HepG2 (cell line): ENCODE data around the gene COPZ2. TPM values are rescaled to one million over a fixed set of nuclear protein-coding genes. Genes with fewer than 3 reads are reported as not detected.

ENCODE experiments used
- ATAC-seq: fragments of 200-7000 bp; cut with Tn5 transposase; 3 replicates; pipeline ENCODE4 v1.9.1; 2020; ENCODE audit warnings: mild to moderate bottlenecking, moderate library complexity
- BruUV-seq: library from RNA; stranded (reverse); fragments of 400-500 nt; replicated peaks from 2 replicates; lab custom pipeline; 2021; lab: Mats Ljungman, UMichigan
- CTCF ChIA-PET: fragments of 300-600 bp; formaldehyde crosslinking; extraction: SDS; loops from one replicate; lab custom pipeline; 2021; ENCODE audit warnings: low total read pairs, inconsistent platforms, low intra/inter-chr PET ratio; lab: Yijun Ruan, JAX
- POLR2A ChIA-PET: fragments of 350-600 bp; sonication (Branson Sonifier 250); formaldehyde crosslinking; loops from one replicate; lab custom pipeline; 2020; ENCODE audit warnings: antibody characterized with exemption, inconsistent platforms; lab: Yijun Ruan, JAX
- DNase-seq: peaks from one replicate; pipeline ENCODE4 v3.0.0-alpha.2; 2015; ENCODE audit warnings: low spot score
- FAIRE-seq: peaks from 3 replicates; lab custom pipeline; 2011; peaks lifted over from hg19 to GRCh38; lab: Jason Lieb, UNC
- H2AFZ ChIP-seq: one replicate; pipeline ENCODE4 v1.6.1; 2011; ENCODE audit warnings: low read length, inconsistent platforms
- H3K27ac ChIP-seq: fragments of 300-600 bp; 3 replicates; pipeline ENCODE4 v1.8.0; 2011; ENCODE audit warnings: mixed run types, mild to moderate bottlenecking, mixed read lengths, low read length, inconsistent platforms; ENCODE audit not compliant: insufficient read depth; ENCODE audit errors: extremely low read length
- H3K27me3 ChIP-seq, 2 experiments: fragments of 200-600 bp in 1 of 2; 2 replicates in 1 of 2; 3 replicates in 1 of 2; pipeline versions ENCODE4 v1.6.0 to v1.8.0; 2011; ENCODE audit warnings: low read length in 2 of 2, mild to moderate bottlenecking in 2 of 2, moderate library complexity in 2 of 2, inconsistent platforms in 1 of 2; ENCODE audit not compliant: insufficient read depth in 2 of 2, control insufficient read depth in 1 of 2
- H3K36me3 ChIP-seq, 2 experiments: fragments of 200-600 bp in 1 of 2; replicated peaks in 1 of 2; 2 replicates in 1 of 2; 3 replicates in 1 of 2; pipeline versions ENCODE4 v1.5.1 to v1.8.0; 2011; ENCODE audit warnings: low read length in 2 of 2, inconsistent platforms in 1 of 2; ENCODE audit not compliant: insufficient read depth in 2 of 2, control insufficient read depth in 1 of 2
- H3K4me1 ChIP-seq: 2 replicates; pipeline ENCODE4 v1.5.1; 2012; ENCODE audit warnings: low read length, inconsistent platforms; ENCODE audit not compliant: insufficient read depth
- H3K4me2 ChIP-seq: 2 replicates; pipeline ENCODE4 v1.6.0; 2011; ENCODE audit warnings: low read depth, low read length, inconsistent platforms
- H3K4me3 ChIP-seq, 3 experiments: fragments of 200-600 bp in 1 of 3; sonication (generic), shearing (Covaris generic) in 1 of 3; replicated peaks in 1 of 3; 2 replicates each; pipeline ENCODE4 v1.5.1; 2011 to 2016; ENCODE audit warnings: low read length in 3 of 3, inconsistent platforms in 2 of 3, low read depth in 2 of 3, mild to moderate bottlenecking in 2 of 3, control low read depth in 1 of 3, mixed read lengths in 1 of 3; ENCODE audit not compliant: insufficient read depth in 1 of 3
- H3K79me2 ChIP-seq: one replicate; pipeline ENCODE4 v1.6.1; 2011; ENCODE audit warnings: low read length, inconsistent platforms; ENCODE audit not compliant: insufficient read depth
- H3K9ac ChIP-seq: 2 replicates; pipeline ENCODE4 v1.6.0; 2011; ENCODE audit warnings: mild to moderate bottlenecking, low read depth, low read length, inconsistent platforms; ENCODE audit not compliant: insufficient read depth
- H3K9me3 ChIP-seq: 2 replicates; pipeline ENCODE4 v1.5.1; 2012; ENCODE audit warnings: mild to moderate bottlenecking, low read length
- H4K20me1 ChIP-seq: 2 replicates; pipeline ENCODE4 v1.6.0; 2011; ENCODE audit warnings: inconsistent platforms, mild to moderate bottlenecking, low read length, moderate library complexity; ENCODE audit not compliant: insufficient read depth
- BCL6 ChIP-seq: IDR thresholded peaks from 2 replicates; pipeline ENCODE4 v1.6.1; 2016; ENCODE audit warnings: missing genetic modification reagents, missing compliant biosample characterization
- BHLHE40 ChIP-seq: IDR thresholded peaks from 2 replicates; pipeline ENCODE4 v1.6.1; 2011; ENCODE audit warnings: low read length, improper control_type of control experiment
- FOXP1 ChIP-seq, 2 experiments: fragments of 450-650 bp in 1 of 2; IDR thresholded peaks; 2 replicates each; pipeline ENCODE4 v1.6.1; 2017 to 2018; ENCODE audit warnings: antibody characterized with exemption in 1 of 2
- GATAD2A ChIP-seq: IDR thresholded peaks from 2 replicates; pipeline ENCODE4 v1.6.1; 2016
- GTF3A ChIP-seq: sonication (generic); formaldehyde crosslinking; conservative IDR thresholded peaks from 2 replicates; pipeline ENCODE4 v1.4.0; 2020; ENCODE audit warnings: mild to moderate bottlenecking, missing genetic modification reagents
- IRF2 ChIP-seq: IDR thresholded peaks from 2 replicates; pipeline ENCODE4 v1.6.1; 2018; ENCODE audit warnings: missing genetic modification reagents, missing compliant biosample characterization
- MIXL1 ChIP-seq: IDR thresholded peaks from 2 replicates; pipeline ENCODE4 v1.6.1; 2016
- RAD21 ChIP-seq: fragments of 450-650 bp; formaldehyde crosslinking; IDR thresholded peaks from 2 replicates; pipeline ENCODE4 v1.5.0; 2020; ENCODE audit warnings: mild to moderate bottlenecking
- SAP130 ChIP-seq: IDR thresholded peaks from 2 replicates; pipeline ENCODE4 v1.6.1; 2016; ENCODE audit warnings: low read depth
- ZFP36 ChIP-seq: fragments of 150-350 bp; IDR thresholded peaks from 2 replicates; pipeline ENCODE4 v1.6.1; 2018; ENCODE audit warnings: borderline replicate concordance, low read length, low read depth; ENCODE audit not compliant: partially characterized antibody
- ZNF24 ChIP-seq: fragments of 450-650 bp; IDR thresholded peaks from 2 replicates; pipeline ENCODE4 v1.6.1; 2017; ENCODE audit warnings: antibody characterized with exemption, mild to moderate bottlenecking
- ZNF367 ChIP-seq: sonication (generic); formaldehyde crosslinking; IDR thresholded peaks from 2 replicates; pipeline ENCODE4 v1.4.0; 2020; ENCODE audit warnings: missing genetic modification reagents, borderline replicate concordance
- ZNF558 ChIP-seq: sonication (generic); formaldehyde crosslinking; IDR thresholded peaks from 2 replicates; pipeline ENCODE4 v1.9.0; 2022; ENCODE audit warnings: mild to moderate bottlenecking, missing genetic modification reagents, borderline replicate concordance
- WGBS: methylation state at CpG from one replicate; pipeline ENCODE4 v1.1.6; 2017; ENCODE audit warnings: low lambda C conversion rate; 5-methylcytosine and 5-hydroxymethylcytosine counted together
- in situ Hi-C: cut with HindIII; loops from 2 replicates; pipeline ENCODE4 v1.10.0; 2017; ENCODE audit warnings: low pct_unique_long_range_greater_than_20kb; ENCODE audit not compliant: extremely low pct_ligation_motif_present
- intact Hi-C: fragments of 100-400 bp; cut with micrococcal nuclease; formaldehyde crosslinking; loops from one replicate; pipeline ENCODE4 v1.10.0; 2022; ENCODE audit not compliant: unreplicated experiment
- polyA plus RNA-seq, 8 experiments: library from polyadenylated mRNA; depleted of rRNA in 3 of 8; stranded (reverse) in 7 of 8; unstranded in 1 of 8; fragments of >200 nt; fragmentation: Illumina TruSeq in 4 of 8; extraction: Trizol in 4 of 8; gene quantifications; 2 replicates each; pipeline versions ENCODE4 v1.2.1 to v1.2.3, GENCODE V29; 2011 to 2016; ENCODE audit warnings: low read depth in 4 of 8, missing spikeins in 1 of 8, mixed read lengths in 1 of 8; ENCODE audit not compliant: insufficient read depth in 1 of 8
- total RNA-seq, 5 experiments: library from RNA; depleted of rRNA; stranded (reverse); fragments of >200 nt; fragmentation: Illumina TruSeq; extraction: Trizol; gene quantifications; 2 replicates each; pipeline ENCODE4 v1.2.3, GENCODE V29; 2016; ENCODE audit warnings: low read depth in 1 of 5
- TF ChIP-seq, protein P1 (sequence below), 2 experiments: sonication (generic) in 1 of 2; formaldehyde crosslinking in 1 of 2; IDR thresholded peaks; 2 replicates each; pipeline versions ENCODE4 v1.4.0 to v1.6.1; 2018 to 2020; ENCODE audit warnings: missing genetic modification reagents in 2 of 2, borderline replicate concordance in 1 of 2, low read depth in 1 of 2, mild to moderate bottlenecking in 1 of 2, missing biosample characterization in 1 of 2
- TF ChIP-seq, protein P2 (sequence below): IDR thresholded peaks from 2 replicates; pipeline ENCODE4 v1.6.1; 2012; ENCODE audit warnings: low read depth, low read length, improper control_type of control experiment
- TF ChIP-seq, protein P3 (sequence below): IDR thresholded peaks from 2 replicates; pipeline ENCODE4 v1.4.0; 2020; ENCODE audit warnings: mild to moderate bottlenecking, missing genetic modification reagents

The COPZ2 gene
- total and polyA plus RNA-seq, 2 of the 13 experiments (the other 11 are each of a cell fraction or from before 2014, with no cell fraction given), result 0.61 to 1.5 TPM

DNA sequence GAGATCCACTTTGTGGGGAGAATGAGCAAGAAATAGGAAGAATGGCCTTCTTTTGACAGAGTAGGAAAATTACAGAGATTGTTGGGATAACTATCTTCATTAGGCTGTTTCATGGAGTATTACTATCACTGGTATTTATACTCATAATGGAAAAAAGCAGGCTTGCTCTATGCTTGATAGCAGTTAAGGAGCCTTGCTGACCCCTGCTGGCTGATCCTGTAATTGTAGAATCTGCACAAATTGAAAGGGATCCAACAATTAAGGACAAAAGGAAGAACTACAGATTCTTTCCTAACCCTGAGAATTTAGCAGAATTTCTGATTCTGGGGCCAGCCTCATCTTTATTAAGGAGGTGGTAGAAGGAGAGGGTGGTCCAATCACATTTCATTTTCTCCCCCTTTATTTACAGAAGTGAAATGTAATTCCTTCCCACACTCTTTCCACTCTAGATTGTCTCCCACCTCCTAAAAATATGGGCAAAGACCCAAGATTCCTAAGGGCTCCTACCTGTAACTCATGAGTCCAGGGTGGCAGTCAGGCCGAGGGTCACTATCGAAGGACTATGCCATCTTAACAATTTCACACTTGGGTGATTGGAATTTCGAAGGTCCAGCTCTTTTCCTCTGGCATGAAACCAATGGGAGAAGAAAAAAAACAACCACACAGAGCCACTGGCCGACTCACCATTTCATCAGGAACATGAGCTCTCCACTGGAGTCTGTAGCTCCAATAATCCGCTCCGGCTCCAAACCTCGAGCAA, 36.9 kb upstream of the COPZ2 start:
- ChIA-PET POLR2A (interaction anchor here (3.4 kb wide), 1 partner anchor 26 kb away, joined by 15 read pairs; the partner anchor contains the start of gene NFE2L1), CTCF (interaction anchor here (0.7 to 5.4 kb wide), 6 partner anchors 10 to 64 kb away, joined by 3 to 127 read pairs (median 6); partner anchors contain the start of genes COPZ2 and NFE2L1)
- H3K9me3 ChIP-seq, result no peaks in the 10 kb centered on the region
- 86% methylated on average over 7 of the region's 7 CpGs for WGBS
- no peak overlapping the region for H3K4me2 ChIP-seq
- H4K20me1 ChIP-seq, result peaks cover under 1% of the 10 kb centered on the region; the same call in 1 of the 2 replicates
- H3K9ac ChIP-seq, result no peak overlapping the region
- H3K36me3 ChIP-seq, result peaks cover 12 to 48% of the 10 kb centered on the region in 2 experiments
- BruUV-seq, result no TSS peak
- peak; percentile 67 for FAIRE-seq
- peak; percentile 75 for DNase-seq
- H3K27ac ChIP-seq, result no peak overlapping the region
- in situ Hi-C loops, result loop anchor here (5.0 kb wide), 1 partner anchor 47 kb away; no protein-coding TSS in a partner anchor
- peak; percentile 86 for ATAC-seq
- H3K79me2 ChIP-seq, result no peaks in the 10 kb centered on the region
- no peak overlapping the region for H3K4me3 ChIP-seq
- no peak overlapping the region for H2AFZ ChIP-seq
- 0 out of 2 replicates have a peak, but pooled peaks cover 8% of the 10 kb centered on the region for H3K4me1 ChIP-seq
- H3K27me3 ChIP-seq, result no peaks in the 10 kb centered on the region
- intact Hi-C loops, result loop anchor here (1.0 to 2.0 kb wide), 3 partner anchors 22 to 49 kb away; partner anchors contain the start of gene COPZ2
- TF ChIP-seq ZNF558 (CRISPR knock-in tag) (no peak), BCL6 (CRISPR knock-in tag) (no peak), BHLHE40 (no peak), GATAD2A (CRISPR knock-in tag) (0 out of 2 replicates have a peak, but pooled peaks have one; percentile 30), SAP130 (CRISPR knock-in tag) (peak; percentile 46; the same call in 1 of the 2 replicates), ZNF367 (CRISPR knock-in tag) (no peak), MIXL1 (CRISPR knock-in tag) (peak; percentile 58; the same call in 1 of the 2 replicates), FOXP1 (IDR thresholded peaks at IDR 0.05) (no peak), FOXP1 (CRISPR knock-in tag; IDR thresholded peaks at IDR 0.05) (no peak), RAD21 (CRISPR knock-in tag) (peak; percentile 89), GTF3A (CRISPR knock-in tag) (no peak), IRF2 (CRISPR knock-in tag) (peak; percentile 38; the same call in 1 of the 2 replicates), ZFP36 (no peak), ZNF24 (no peak)
- TF ChIP-seq, protein P1, sequence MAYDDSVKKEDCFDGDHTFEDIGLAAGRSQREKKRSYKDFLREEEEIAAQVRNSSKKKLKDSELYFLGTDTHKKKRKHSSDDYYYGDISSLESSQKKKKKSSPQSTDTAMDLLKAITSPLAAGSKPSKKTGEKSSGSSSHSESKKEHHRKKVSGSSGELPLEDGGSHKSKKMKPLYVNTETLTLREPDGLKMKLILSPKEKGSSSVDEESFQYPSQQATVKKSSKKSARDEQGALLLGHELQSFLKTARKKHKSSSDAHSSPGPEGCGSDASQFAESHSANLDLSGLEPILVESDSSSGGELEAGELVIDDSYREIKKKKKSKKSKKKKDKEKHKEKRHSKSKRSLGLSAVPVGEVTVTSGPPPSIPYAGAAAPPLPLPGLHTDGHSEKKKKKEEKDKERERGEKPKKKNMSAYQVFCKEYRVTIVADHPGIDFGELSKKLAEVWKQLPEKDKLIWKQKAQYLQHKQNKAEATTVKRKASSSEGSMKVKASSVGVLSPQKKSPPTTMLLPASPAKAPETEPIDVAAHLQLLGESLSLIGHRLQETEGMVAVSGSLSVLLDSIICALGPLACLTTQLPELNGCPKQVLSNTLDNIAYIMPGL (CRISPR knock-in tag; IDR thresholded peaks at IDR 0.05; ENCODE audit: borderline replicate concordance in 1 of 2, low read depth in 1 of 2), result no peak
- TF ChIP-seq, protein P2, sequence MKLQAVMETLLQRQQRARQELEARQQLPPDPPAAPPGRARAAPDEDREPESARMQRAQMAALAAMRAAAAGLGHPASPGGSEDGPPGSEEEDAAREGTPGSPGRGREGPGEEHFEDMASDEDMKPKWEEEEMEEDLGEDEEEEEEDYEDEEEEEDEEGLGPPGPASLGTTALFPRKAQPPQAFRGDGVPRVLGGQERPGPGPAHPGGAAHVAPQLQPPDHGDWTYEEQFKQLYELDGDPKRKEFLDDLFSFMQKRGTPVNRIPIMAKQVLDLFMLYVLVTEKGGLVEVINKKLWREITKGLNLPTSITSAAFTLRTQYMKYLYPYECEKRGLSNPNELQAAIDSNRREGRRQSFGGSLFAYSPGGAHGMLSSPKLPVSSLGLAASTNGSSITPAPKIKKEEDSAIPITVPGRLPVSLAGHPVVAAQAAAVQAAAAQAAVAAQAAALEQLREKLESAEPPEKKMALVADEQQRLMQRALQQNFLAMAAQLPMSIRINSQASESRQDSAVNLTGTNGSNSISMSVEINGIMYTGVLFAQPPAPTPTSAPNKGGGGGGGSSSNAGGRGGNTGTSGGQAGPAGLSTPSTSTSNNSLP, result peak; percentile 56; the same call in 1 of the 2 replicates
- TF ChIP-seq, protein P3, sequence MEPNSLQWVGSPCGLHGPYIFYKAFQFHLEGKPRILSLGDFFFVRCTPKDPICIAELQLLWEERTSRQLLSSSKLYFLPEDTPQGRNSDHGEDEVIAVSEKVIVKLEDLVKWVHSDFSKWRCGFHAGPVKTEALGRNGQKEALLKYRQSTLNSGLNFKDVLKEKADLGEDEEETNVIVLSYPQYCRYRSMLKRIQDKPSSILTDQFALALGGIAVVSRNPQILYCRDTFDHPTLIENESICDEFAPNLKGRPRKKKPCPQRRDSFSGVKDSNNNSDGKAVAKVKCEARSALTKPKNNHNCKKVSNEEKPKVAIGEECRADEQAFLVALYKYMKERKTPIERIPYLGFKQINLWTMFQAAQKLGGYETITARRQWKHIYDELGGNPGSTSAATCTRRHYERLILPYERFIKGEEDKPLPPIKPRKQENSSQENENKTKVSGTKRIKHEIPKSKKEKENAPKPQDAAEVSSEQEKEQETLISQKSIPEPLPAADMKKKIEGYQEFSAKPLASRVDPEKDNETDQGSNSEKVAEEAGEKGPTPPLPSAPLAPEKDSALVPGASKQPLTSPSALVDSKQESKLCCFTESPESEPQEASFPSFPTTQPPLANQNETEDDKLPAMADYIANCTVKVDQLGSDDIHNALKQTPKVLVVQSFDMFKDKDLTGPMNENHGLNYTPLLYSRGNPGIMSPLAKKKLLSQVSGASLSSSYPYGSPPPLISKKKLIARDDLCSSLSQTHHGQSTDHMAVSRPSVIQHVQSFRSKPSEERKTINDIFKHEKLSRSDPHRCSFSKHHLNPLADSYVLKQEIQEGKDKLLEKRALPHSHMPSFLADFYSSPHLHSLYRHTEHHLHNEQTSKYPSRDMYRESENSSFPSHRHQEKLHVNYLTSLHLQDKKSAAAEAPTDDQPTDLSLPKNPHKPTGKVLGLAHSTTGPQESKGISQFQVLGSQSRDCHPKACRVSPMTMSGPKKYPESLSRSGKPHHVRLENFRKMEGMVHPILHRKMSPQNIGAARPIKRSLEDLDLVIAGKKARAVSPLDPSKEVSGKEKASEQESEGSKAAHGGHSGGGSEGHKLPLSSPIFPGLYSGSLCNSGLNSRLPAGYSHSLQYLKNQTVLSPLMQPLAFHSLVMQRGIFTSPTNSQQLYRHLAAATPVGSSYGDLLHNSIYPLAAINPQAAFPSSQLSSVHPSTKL (CRISPR knock-in tag), result no peak
